Activated gamma-delta T cell (primary cell): ENCODE data around the gene CLK1.

Experiments used
- DNase-seq: peaks from one replicate; lab custom pipeline; 2025; lab: John Stamatoyannopoulos, UW

Gene CLK1

DNA sequence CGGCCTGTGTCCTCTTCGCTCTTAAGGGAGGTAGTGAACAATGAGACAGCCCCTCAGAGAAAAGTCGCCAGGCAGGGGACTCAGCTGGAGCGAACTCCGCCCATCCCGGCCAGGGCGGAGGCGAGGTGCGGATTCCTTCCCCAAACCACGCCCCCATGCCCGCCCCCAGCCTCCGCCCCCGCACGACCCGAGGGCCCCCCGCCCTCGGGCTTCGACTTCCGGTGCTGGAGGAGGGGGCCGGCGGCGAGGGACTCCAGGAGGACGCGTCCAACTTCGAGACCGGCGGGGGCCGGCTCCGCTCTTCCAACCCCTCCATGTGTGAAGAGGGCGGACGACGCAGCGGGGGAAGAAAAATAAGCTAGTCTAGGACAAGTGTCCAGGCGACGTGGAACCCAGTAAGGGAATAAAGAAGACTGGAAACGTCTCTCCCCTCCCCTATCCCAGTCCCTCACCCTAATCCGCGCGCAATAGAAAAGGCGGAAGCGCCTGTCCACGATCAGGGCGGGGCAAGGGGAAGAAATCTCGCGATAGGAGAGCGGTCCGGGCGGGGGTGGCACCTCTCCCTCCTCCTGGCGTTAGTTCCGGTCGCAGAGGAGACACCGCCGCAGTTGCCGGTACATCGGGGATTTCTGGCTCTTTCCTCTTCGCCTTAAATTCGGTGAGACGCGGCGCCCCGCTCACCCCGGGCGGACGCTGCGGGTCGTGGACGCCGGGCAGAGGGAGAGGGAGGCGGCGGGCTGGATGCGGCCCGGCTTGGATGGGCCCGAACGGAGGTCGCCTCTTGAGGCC is 52.9 kb downstream of the CLK1 start, which contains the start of gene BZW1:
BZW1 (plus strand) TSS at position 578 of the 789 bp plus-strand sequence. CDS start 1,308 bp downstream, outside the sequence.
- DNase-seq: peak; percentile 90

- DNase-seq: no peak
Measured at GRCh38 chr2:200810998-200811332, 53.5 kb downstream of the CLK1 start.

DNA sequence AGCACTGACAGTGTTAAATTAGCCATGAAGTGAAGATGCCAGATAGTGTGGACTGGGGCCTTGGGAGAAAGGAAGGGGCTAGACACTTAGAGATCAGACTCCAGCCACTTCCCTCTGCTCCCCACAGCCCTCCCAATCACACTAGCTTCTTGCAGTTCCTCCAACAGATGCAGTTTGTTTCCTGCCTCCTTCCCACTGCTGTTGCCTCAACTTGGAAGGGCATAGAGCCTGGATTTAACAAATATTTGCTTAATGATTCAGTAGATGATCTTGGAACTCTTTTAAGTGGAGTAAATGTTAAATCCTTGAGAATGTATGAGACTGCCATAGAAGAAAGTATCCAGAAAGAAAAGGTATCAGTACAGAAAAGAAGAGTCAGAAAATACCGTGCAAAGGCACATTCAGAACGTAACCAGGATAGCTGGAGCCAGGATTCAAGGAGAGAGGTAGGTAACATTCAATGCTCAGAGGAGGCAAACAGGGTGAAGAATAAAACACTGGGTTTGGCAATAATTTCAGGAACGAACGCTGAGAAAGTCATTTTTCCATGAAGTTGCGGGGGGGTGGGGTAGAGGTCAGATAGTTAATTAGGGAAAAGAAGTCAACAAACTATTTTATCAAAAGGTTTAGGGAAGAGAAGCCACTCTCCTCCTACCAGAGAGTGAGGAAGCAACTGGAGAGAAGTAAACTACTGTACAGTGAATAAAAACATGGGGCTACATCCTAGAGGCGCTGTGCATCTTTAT is 54.0 kb downstream of the CLK1 start:
- no peak for DNase-seq

DNA sequence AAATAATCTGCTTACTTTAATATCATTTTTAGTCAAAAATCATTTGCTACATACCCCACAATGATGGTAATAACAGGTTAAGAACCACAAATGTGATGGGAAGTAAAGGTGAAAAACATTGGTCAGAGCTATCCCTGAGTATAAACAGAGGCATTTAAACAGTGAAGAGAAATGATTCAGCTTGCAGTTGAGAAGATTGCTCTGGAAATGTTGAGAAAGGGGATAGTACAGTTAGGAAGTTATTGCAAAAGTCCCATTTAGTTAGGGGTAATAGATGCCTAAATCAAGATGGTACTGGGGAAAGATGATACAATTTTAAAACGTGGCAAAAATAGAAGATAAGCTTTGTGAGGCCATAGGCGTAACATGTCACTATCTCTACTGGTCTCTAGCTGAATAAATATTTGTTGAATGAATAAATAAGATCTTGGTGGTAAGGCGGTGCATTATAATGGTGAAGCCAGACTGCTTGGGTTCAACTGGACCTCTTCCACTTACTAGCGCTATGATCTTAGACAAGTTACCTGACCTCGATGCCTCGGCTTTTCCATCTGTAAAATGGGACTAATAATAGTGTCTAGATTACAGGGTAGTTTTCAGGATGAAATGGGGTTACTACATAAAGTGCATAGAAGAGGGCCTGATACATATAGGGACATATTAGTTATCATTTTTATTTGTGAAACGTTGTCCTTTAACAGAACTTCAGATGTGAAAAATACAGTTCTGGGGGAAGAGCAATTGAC is 54.8 kb downstream of the CLK1 start:
- no peak for DNase-seq
